ENCODE data around the gene CETP. TPM values are rescaled to one million over a fixed set of nuclear protein-coding genes. Genes with fewer than 3 reads are reported as not detected.

Gene CETP
- total and polyA plus RNA-seq, 2 of the 8 experiments (the other 6 are each of a cell fraction or from before 2014, with no cell fraction given): not detected

DNA sequence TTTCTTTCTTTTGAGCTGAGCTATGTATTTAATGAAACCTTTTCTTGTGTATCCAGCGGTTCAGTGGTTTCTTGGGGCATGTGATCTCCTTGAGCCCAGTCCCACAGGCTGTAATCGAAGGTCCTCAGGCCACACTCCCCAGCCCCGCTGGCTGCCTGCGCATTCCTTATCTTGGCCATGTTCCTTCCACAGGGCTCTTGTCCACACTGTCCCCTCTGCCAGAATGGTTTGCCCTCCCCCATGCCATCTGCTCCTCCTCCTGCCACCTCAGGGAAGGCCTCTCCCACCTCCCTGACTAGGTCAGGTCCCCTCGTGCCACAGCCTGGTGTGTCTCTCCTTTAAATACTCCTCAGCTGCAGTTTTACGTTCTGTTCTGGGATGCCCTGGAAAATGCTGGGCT lies 15.5 kb downstream of the CETP start:
- H3K79me1 ChIP-seq (ENCODE audit: low read depth, low read length): no peaks in the 10 kb centered on the region
- H4K8ac ChIP-seq (ENCODE audit: extremely low read depth, insufficient read depth, low read length): no peak overlapping the region
- no peak for DNase-seq (ENCODE audit: low read depth in 1 of 2, low spot score in 2 of 2)
- H4K91ac ChIP-seq (replicated peaks; ENCODE audit: insufficient read length, low read length): no peak overlapping the region
- H2AFZ ChIP-seq (ENCODE audit: low read length): no peak overlapping the region
- no peak overlapping the region for H3K9ac ChIP-seq (replicated peaks in 1 of 4; ENCODE audit: extremely low read depth in 1 of 4, low read depth in 3 of 4, low read length in 3 of 4)
- POLR2A ChIA-PET (ENCODE audit: partially characterized antibody): no interaction called here
- H2AK5ac ChIP-seq (ENCODE audit: low read depth, low read length): no peak overlapping the region
- FAIRE-seq: no peak
- H2BK5ac ChIP-seq (ENCODE audit: low read depth, low read length): no peak overlapping the region
- no peaks in the 10 kb centered on the region for H3K9me3 ChIP-seq (ENCODE audit: insufficient read depth in 2 of 2, low read depth in 1 of 2, low read length in 1 of 2)
- no peak overlapping the region for H3K4me3 ChIP-seq (ENCODE audit: extremely low read depth in 1 of 4, insufficient read depth in 2 of 4, low read depth in 3 of 4, low read length in 4 of 4)
- no peaks in the 10 kb centered on the region for H3K4me1 ChIP-seq (replicated peaks in 1 of 4; ENCODE audit: control insufficient read depth in 3 of 4, insufficient read depth in 4 of 4, low read length in 3 of 4)
- H3K23ac ChIP-seq (ENCODE audit: insufficient read length): no peak overlapping the region
- no peaks in the 10 kb centered on the region; a peak in 1 of 7 replicates for H3K27me3 ChIP-seq (replicated peaks in 1 of 4; ENCODE audit: control insufficient read depth in 3 of 4, extremely low read depth in 1 of 4, insufficient read depth in 3 of 4, low read length in 3 of 4)
- 89% methylated on average over 6 of the region's 6 CpGs; no CpG with 5 or more reads in 1 of the 2 experiments for WGBS, 2 experiments (ENCODE audit: extremely low coverage in 1 of 2, insufficient coverage in 1 of 2, insufficient read length in 1 of 2, insufficient replicate concordance in 2 of 2, low coverage in 1 of 2, low lambda C conversion rate in 2 of 2, missing lambda C conversion rate in 1 of 2)
- no peak overlapping the region for H3K56ac ChIP-seq (replicated peaks; ENCODE audit: insufficient read length, low read depth, low read length)
- no peaks in the 10 kb centered on the region for H3K79me2 ChIP-seq (ENCODE audit: control insufficient read depth in 1 of 2, insufficient read depth in 2 of 2, low read length in 2 of 2)
- H2BK20ac ChIP-seq (ENCODE audit: low read length): no peak overlapping the region
- no peak overlapping the region for H3K18ac ChIP-seq (ENCODE audit: extremely low read depth, low read length)
- no peak overlapping the region for H4K5ac ChIP-seq (ENCODE audit: insufficient read length, low read depth, low read length)
- H3K36me3 ChIP-seq (ENCODE audit: control insufficient read depth in 2 of 4, insufficient read depth in 4 of 4, low read length in 3 of 4): no peaks in the 10 kb centered on the region
- H4K20me1 ChIP-seq (replicated peaks in 1 of 2; ENCODE audit: control insufficient read depth in 1 of 2, insufficient read depth in 2 of 2, low read length in 2 of 2): no peaks in the 10 kb centered on the region
- CTCF ChIA-PET (ENCODE audit: partially characterized antibody): interaction anchor here (1.0 to 5.7 kb wide), 7 partner anchors 12 to 672 kb away, joined by 3 to 48 read pairs (median 3); partner anchors contain the start of gene NLRC5
- no peak overlapping the region for H3K27ac ChIP-seq (ENCODE audit: low read depth, low read length)
- no peak overlapping the region for H2BK12ac ChIP-seq (ENCODE audit: low read depth, low read length)
- H3K4ac ChIP-seq (replicated peaks; ENCODE audit: insufficient read length, low read depth, low read length): no peak overlapping the region
- H3K14ac ChIP-seq (ENCODE audit: insufficient read length): no peak overlapping the region
- H3K4me2 ChIP-seq (ENCODE audit: insufficient read depth in 1 of 2, low read depth in 2 of 2, low read length in 2 of 2): no peak overlapping the region
- no peak overlapping the region for H2BK15ac ChIP-seq (ENCODE audit: low read length)
- H2BK120ac ChIP-seq (replicated peaks; ENCODE audit: low read depth, low read length): no peak overlapping the region
- no peaks in the 10 kb centered on the region for H3K23me2 ChIP-seq (ENCODE audit: low read depth, low read length)
- TF ChIP-seq HDAC2 (IDR thresholded peaks at IDR 0.05; ENCODE audit: borderline replicate concordance in 1 of 2, low read depth in 2 of 2, low read length in 2 of 2): no peak
- no peak for TF ChIP-seq CEBPB (IDR thresholded peaks at IDR 0.05; ENCODE audit: low read depth, low read length)
- no peak for TF ChIP-seq KDM1A (IDR thresholded peaks at IDR 0.05; ENCODE audit: borderline replicate concordance, low read length)
- no peak for TF ChIP-seq FOSL1 (IDR thresholded peaks at IDR 0.05; ENCODE audit: insufficient read depth, low read depth, low read length)
- TF ChIP-seq, protein P1, sequence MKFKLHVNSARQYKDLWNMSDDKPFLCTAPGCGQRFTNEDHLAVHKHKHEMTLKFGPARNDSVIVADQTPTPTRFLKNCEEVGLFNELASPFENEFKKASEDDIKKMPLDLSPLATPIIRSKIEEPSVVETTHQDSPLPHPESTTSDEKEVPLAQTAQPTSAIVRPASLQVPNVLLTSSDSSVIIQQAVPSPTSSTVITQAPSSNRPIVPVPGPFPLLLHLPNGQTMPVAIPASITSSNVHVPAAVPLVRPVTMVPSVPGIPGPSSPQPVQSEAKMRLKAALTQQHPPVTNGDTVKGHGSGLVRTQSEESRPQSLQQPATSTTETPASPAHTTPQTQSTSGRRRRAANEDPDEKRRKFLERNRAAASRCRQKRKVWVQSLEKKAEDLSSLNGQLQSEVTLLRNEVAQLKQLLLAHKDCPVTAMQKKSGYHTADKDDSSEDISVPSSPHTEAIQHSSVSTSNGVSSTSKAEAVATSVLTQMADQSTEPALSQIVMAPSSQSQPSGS (IDR thresholded peaks at IDR 0.05; ENCODE audit: low read length): no peak
- no peak for TF ChIP-seq EP300 (IDR thresholded peaks at IDR 0.05; ENCODE audit: borderline replicate concordance in 1 of 2, low read depth in 2 of 2, low read length in 2 of 2)
- TF ChIP-seq CBX5 (IDR thresholded peaks at IDR 0.05; ENCODE audit: low read depth, low read length): no peak
- no peak for TF ChIP-seq NANOG (IDR thresholded peaks at IDR 0.05; ENCODE audit: insufficient read depth, low read depth, low read length, poor library complexity, severe bottlenecking)
- TF ChIP-seq CBX8 (IDR thresholded peaks at IDR 0.05; ENCODE audit: borderline replicate concordance, low read depth, low read length): no peak
- no peak for TF ChIP-seq TEAD4 (IDR thresholded peaks at IDR 0.05; ENCODE audit: low read depth, low read length)
- TF ChIP-seq GABPA (IDR thresholded peaks at IDR 0.05; ENCODE audit: borderline replicate concordance, insufficient read depth, low read length): no peak
